Measurements from ENCODE around the gene SPACA7.

SPACA7 gene

DNA sequence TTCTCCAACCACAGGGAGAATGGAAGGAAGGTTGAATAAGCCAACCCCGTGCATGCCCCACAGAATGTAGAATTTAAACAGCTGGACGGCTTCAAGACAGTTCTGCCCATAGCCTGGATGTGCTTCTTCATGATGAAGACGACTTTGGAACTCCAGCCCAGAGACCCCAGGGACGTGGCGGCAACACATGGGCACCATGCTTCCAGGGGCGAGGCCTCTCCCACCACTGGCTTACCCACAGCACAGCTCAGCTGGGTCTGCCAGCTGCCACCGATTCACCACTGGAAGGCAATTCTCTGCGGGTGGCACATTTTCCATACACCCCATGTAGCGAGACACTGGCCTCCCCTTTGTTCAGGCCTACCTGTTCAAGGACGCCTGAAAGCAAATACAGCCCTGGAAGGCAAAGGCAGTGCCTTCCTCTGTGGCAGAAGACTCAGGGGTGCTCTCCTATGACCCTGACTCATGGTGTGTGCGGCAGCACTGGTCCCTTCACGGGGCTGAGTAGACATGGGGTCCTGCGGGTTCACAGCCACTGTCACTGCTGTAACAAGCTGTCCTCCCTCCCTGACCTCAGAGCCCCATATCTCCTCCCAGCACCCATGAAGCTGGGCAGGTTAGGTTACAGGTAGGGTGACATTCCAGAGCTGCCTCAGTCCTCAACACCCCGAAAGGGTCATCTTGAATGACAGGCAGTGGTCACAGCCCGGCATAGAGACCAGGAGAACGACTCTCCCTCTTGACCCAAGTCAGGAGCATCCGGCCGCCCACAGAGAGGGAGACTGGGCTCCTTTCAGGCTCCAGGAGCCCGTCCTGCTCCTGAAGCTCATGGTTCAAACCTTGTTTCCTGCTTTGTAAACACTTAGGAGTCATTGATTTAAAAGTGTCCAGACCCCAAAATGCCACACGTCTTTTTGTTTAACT, 72.7 kb downstream of the SPACA7 start:
- no peak for DNase-seq

GRCh38 chr13:112449545-112449930, 73.4 kb downstream of the SPACA7 start:
- DNase-seq: no peak

- no peak for DNase-seq
Measured at GRCh38 chr13:112450118-112450903, 74.2 kb downstream of the SPACA7 start.

GRCh38 chr13:112450904-112451240, 74.7 kb downstream of the SPACA7 start:
- no peak for DNase-seq

- no peak for DNase-seq
Measured at GRCh38 chr13:112451512-112452379, 75.6 kb downstream of the SPACA7 start.

DNA sequence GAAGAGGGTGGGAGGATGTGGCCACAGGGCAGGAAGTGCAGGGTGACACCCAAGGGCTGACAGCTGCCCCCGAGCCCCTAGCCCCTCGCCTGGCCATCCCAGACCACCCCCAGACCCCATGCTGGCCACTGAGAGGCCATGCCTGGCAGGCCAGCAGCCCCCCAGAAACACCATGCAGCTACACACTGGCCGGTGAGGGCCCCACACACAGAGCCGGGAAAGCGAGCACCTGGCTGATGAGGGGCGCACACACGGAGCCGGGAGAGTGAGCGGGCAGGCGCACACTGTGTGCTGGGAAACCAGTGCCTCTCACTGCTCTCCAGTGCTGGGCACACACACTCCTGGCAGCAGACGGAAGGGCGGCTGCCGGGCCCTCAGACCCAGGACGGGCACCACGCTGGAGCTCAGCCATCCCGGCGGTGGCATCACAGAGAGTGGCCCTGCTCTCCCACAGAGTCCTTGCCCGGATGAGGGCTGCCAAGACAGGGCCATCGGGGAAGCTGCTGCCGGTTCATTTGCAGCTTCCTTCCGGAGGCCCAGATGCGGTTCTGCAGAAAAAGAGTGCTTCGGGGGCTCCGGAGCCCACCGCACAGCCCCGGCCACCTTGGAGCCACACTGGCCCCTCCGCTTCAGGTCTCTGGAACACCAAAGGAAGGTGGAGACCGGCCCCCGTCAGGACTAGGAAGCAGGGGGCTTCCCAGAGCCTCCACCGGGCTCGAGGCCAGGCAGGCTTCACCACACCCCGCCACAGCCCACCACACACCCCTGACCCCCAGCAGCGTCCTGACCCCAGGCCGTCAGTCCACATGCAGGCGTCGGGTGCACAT, 76.4 kb downstream of the SPACA7 start:
- no peak for DNase-seq

GRCh38 chr13:112453207-112453829, 77.2 kb downstream of the SPACA7 start:
- DNase-seq: no peak

- no peak for DNase-seq
Measured at GRCh38 chr13:112453874-112454647, 77.9 kb downstream of the SPACA7 start.

DNA sequence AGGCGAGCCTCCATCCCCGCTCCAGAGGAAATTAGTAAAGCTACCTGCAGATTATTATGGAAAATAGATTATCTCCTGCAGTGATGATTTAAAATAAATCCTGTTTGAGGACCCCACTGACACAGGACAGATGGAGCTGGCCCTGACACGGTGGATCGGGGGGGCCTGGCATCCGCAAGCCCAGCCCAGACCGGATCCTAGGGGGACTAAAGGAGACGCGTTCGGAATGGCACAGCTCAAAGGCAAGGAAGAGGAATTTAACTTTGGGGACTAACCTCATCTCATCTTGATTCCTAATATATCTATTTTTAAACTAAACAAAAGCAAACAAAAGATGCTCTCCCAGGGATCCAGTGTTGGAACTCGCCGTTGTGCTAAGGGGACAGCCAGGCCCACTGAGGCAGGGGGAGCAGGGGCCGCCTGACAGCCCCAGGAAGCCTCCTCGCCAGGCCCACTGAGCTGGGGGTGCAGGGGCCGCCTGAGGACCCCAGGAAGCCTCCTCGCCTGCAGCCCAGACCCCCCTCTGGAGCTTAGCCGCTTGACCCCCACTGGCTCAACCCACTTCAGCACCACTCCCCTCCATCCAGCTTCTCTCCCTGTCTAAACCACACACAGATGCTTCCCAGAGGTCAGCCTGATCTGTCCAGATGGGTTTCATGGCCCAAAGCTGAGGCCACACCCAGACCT, 78.6 kb downstream of the SPACA7 start:
- DNase-seq: no peak

DNA sequence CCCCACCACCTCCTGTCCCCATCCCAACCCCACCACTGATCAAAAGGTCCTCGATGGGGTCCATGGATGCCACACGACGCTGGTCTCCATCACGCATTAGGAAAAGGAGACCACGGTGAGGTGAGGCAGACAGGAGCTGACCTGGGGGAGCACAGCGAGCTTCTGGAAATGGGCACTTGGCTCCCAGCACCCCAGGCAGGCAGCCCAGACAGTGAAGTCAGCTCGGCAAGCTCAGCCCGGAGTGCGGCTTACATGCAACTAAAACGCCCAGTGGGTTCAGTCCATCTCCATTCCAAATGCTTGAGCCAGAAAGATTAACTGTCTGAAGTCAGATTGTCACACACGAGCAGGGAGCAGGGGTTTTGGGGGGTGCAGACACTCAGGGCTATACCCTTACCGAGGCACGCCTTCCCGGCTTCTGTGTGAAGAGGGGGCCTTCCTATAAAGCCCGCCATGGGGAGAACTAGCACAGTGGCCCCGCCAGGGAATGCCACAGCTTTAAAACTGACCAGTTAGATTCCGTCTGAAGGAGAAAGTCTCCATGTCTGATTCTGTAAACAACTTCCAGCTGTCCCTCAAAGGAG, 79.4 kb downstream of the SPACA7 start:
- no peak for DNase-seq

DNA sequence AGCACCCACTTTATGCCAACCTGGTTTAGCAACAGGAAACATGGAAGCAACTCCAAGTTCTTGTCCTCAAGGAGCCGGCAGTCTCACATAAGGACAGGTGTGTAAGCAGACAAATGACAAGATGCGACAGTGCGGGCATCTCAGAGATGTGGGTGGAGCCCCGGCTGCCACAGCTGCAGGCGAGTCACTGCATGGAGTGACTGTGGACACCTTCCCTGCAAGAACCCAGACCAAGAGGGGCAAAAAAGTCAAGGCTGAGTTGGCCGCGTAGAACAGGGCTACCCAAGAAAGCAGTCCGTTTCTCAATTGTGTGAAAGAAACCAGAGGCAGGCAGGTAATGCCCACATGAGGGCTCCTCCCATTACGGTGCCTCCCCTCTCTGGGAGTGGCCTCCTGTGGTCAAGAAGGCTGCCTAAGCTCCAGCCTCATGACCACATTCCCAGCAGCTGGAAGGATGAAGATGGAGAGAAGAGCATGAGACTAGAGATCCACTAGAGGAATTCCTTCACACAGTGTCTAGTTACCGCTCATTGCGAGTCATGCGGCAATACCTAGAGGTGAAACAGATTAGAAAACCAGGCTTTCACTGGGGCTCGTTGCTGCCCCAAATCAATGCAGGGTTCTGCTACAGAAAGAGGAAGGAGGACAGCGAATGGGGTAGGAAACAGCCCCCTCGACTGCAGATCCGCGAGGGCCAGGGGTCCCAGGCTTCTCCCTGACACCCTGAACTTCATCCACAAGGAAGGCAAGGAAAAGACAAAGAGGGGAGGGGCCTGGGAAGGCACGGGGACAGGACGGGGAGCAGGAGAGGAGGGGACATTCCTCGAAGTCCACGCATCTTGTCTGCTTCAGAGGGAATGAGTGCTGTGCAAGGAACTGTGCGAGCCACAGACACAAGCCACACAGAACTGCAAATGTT, 80.2 kb downstream of the SPACA7 start:
- no peak for DNase-seq

GRCh38 chr13:112457081-112457480, 80.9 kb downstream of the SPACA7 start:
- no peak for DNase-seq

DNA sequence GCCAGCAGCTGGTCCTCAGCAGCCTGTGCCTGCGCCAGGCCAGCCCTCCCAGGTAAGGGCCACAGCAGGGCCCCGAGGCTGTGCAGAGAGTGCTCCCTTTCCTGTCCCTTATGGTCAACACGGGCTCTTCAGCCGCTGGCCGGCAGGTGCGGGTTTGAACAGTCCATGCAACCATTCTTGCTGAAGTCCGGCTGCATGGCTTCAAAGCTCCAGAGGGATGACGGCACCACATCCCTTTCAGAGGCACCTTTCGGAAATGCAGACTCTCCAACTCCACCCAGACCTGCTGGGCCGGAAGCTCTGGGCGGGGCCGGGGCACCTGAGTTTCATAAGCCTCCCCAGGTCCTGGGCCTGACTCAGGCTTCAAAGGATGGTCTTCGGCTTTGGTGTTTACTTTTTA, 81.3 kb downstream of the SPACA7 start:
- no peak for DNase-seq

GRCh38 chr13:112462408-112462807, 86.3 kb downstream of the SPACA7 start:
- DNase-seq: no peak

DNA sequence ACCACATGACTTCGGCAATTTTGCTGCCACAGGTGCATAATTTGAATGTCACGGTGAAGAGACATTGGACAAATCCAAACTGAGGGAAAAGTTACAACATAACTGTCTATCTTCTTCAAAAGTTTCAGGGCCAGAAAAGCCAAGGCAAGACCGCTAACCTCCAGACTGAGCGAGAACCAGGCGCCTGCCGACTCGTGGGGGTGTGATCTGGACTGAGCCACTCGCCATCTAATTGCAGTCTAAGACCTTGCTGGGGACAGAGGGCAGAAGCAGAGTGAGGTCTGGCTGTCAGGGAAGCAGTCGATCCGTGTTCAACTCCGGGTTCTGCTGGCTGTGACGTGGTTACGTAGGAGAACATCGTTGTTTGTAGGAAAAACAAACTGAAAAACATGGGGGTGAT, 88.6 kb downstream of the SPACA7 start:
- DNase-seq: no peak

GRCh38 chr13:112465251-112466131, 89.3 kb downstream of the SPACA7 start:
- DNase-seq: no peak

- DNase-seq: no peak
Measured at GRCh38 chr13:112466132-112467058, 90.2 kb downstream of the SPACA7 start.

Data from suppressor macrophage treated with lipopolysaccharide for 4 hours (primary cell).